Suprapubic skin (tissue), 3 donors: ENCODE data around the gene CFAP161.

Source experiments
- CTCF ChIP-seq, 2 donors: fragments of 200-600 bp in 1 of 2; fragments of 450-650 bp in 1 of 2; sonication (generic) in 1 of 2; IDR thresholded peaks; one replicate each; pipeline ENCODE4 v1.5.1; 2016 to 2019; ENCODE audit warnings: antibody characterized with exemption in 2 of 2, mild to moderate bottlenecking in 1 of 2, moderate library complexity in 1 of 2
- EP300 ChIP-seq: sonication (generic); formaldehyde crosslinking; IDR thresholded peaks from one replicate; pipeline ENCODE4 v1.6.1; 2017; ENCODE audit warnings: antibody characterized with exemption

- TF ChIP-seq CTCF (IDR thresholded peaks at IDR 0.05) (no peak), EP300 (no peak)
Observed at GRCh38 chr15:81096398-81096797, 37.7 kb upstream of the CFAP161 start.
